HepG2 (cell line): ENCODE measurements around the gene MSANTD2. TPM values are rescaled to one million over a fixed set of nuclear protein-coding genes. Genes with fewer than 3 reads are reported as not detected.

Experiments
- ARNTL ChIP-seq: sonication (generic); formaldehyde crosslinking; IDR thresholded peaks from 2 replicates; pipeline ENCODE4 v1.4.0; 2020; ENCODE audit warnings: mild to moderate bottlenecking, missing genetic modification reagents
- E2F1 ChIP-seq: sonication (generic); formaldehyde crosslinking; IDR thresholded peaks from 2 replicates; pipeline ENCODE4 v1.5.0; 2020; ENCODE audit warnings: missing genetic modification reagents
- PPARG ChIP-seq: conservative IDR thresholded peaks from 2 replicates; pipeline ENCODE4 v1.6.1; 2016; ENCODE audit warnings: missing biosample characterization, missing genetic modification reagents
- SYNCRIP ChIP-seq: fragments of 200-400 bp; formaldehyde crosslinking; IDR thresholded peaks from 2 replicates; pipeline ENCODE4 v1.6.1; 2018; ENCODE audit warnings: mild to moderate bottlenecking, low read depth, low read length; ENCODE audit not compliant: insufficient read depth
- ZHX1 ChIP-seq: sonication (generic); formaldehyde crosslinking; IDR thresholded peaks from 2 replicates; pipeline ENCODE4 v1.8.1; 2022; ENCODE audit warnings: low read depth, mild to moderate bottlenecking, missing genetic modification reagents
- ZNF331 ChIP-seq: sonication (generic); formaldehyde crosslinking; IDR thresholded peaks from 2 replicates; pipeline ENCODE4 v1.4.0; 2020; ENCODE audit warnings: missing genetic modification reagents
- ZNF749 ChIP-seq: sonication (generic); formaldehyde crosslinking; IDR thresholded peaks from 2 replicates; pipeline ENCODE4 v1.8.0; 2022; ENCODE audit warnings: mild to moderate bottlenecking, missing genetic modification reagents, moderate library complexity, borderline replicate concordance
- polyA plus RNA-seq, 8 experiments: library from polyadenylated mRNA; depleted of rRNA in 3 of 8; stranded (reverse) in 7 of 8; unstranded in 1 of 8; fragments of >200 nt; fragmentation: Illumina TruSeq in 4 of 8; extraction: Trizol in 4 of 8; gene quantifications; 2 replicates each; pipeline versions ENCODE4 v1.2.1 to v1.2.3, GENCODE V29; 2011 to 2016; ENCODE audit warnings: low read depth in 4 of 8, missing spikeins in 1 of 8, mixed read lengths in 1 of 8; ENCODE audit not compliant: insufficient read depth in 1 of 8
- total RNA-seq, 5 experiments: library from RNA; depleted of rRNA; stranded (reverse); fragments of >200 nt; fragmentation: Illumina TruSeq; extraction: Trizol; gene quantifications; 2 replicates each; pipeline ENCODE4 v1.2.3, GENCODE V29; 2016; ENCODE audit warnings: low read depth in 1 of 5
- TF ChIP-seq, protein P1 (sequence below): sonication (generic); formaldehyde crosslinking; IDR thresholded peaks from 2 replicates; pipeline ENCODE4 v1.4.0; 2020; ENCODE audit warnings: missing genetic modification reagents
- TF ChIP-seq, protein P2 (sequence below): sonication (generic); formaldehyde crosslinking; IDR thresholded peaks from 2 replicates; pipeline ENCODE4 v1.8.1; 2023; ENCODE audit warnings: missing genetic modification reagents, inconsistent platforms, borderline replicate concordance

MSANTD2 gene
- total and polyA plus RNA-seq, 2 of the 13 experiments (the other 11 are each of a cell fraction or from before 2014, with no cell fraction given) = 8.7 to 10.1 TPM

DNA sequence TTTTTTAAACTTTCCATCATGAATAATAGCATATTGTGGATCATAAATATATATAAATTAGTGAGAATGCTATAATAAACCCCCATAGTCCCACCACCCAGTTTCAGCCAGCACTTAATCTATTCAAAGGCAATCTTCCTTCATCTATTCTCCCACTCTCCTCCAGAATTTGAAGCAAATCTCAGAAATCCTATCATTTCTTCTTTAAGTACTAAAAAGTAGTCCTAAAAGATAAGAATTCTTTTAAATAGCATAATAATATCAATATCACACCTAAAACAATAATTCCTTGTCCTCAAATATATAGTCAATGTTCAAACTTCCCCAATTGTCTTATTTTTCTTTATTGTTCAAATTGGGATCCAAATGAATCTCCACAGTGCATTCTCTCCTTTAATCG lies 40.5 kb upstream of the MSANTD2 start (continued):
- TF ChIP-seq, protein P1, sequence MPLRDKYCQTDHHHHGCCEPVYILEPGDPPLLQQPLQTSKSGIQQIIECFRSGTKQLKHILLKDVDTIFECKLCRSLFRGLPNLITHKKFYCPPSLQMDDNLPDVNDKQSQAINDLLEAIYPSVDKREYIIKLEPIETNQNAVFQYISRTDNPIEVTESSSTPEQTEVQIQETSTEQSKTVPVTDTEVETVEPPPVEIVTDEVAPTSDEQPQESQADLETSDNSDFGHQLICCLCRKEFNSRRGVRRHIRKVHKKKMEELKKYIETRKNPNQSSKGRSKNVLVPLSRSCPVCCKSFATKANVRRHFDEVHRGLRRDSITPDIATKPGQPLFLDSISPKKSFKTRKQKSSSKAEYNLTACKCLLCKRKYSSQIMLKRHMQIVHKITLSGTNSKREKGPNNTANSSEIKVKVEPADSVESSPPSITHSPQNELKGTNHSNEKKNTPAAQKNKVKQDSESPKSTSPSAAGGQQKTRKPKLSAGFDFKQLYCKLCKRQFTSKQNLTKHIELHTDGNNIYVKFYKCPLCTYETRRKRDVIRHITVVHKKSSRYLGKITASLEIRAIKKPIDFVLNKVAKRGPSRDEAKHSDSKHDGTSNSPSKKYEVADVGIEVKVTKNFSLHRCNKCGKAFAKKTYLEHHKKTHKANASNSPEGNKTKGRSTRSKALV = no peak
- TF ChIP-seq E2F1 = no peak
- TF ChIP-seq, protein P2, sequence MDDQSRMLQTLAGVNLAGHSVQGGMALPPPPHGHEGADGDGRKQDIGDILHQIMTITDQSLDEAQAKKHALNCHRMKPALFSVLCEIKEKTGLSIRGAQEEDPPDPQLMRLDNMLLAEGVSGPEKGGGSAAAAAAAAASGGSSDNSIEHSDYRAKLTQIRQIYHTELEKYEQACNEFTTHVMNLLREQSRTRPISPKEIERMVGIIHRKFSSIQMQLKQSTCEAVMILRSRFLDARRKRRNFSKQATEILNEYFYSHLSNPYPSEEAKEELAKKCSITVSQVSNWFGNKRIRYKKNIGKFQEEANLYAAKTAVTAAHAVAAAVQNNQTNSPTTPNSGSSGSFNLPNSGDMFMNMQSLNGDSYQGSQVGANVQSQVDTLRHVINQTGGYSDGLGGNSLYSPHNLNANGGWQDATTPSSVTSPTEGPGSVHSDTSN (CRISPR knock-in tag) = no peak
- TF ChIP-seq PPARG (CRISPR knock-in tag) = no peak
- no peak for TF ChIP-seq ZHX1 (CRISPR knock-in tag)
- no peak for TF ChIP-seq SYNCRIP
- no peak for TF ChIP-seq ZNF749 (CRISPR knock-in tag)
- TF ChIP-seq ARNTL (CRISPR knock-in tag) = no peak
- no peak for TF ChIP-seq ZNF331
